GM23338 (cell line): ENCODE measurements around the gene NFIA. TPM values are rescaled to one million over a fixed set of nuclear protein-coding genes. Genes with fewer than 3 reads are reported as not detected.

ENCODE experiments used
- ATAC-seq: fragments of 200-7000 bp; cut with Tn5 transposase; 3 replicates; pipeline ENCODE4 v1.9.1; 2020
- DNase-seq: peaks from one replicate; pipeline ENCODE4 v3.0.0-alpha.2; 2015; ENCODE audit warnings: low spot score
- H2AFZ ChIP-seq: fragments of 200-600 bp; sonication (generic); 2 replicates; pipeline ENCODE4 v1.8.0; 2016; ENCODE audit warnings: antibody characterized with exemption, mild to moderate bottlenecking, moderate library complexity
- H3F3A ChIP-seq: fragments of 200-600 bp; sonication (generic); replicated peaks from 2 replicates; pipeline ENCODE4 v1.8.0; 2017; ENCODE audit warnings: antibody characterized with exemption, mixed run types, low read depth
- H3K27ac ChIP-seq: fragments of 200-600 bp; sonication (generic); 2 replicates; pipeline ENCODE4 v1.6.1; 2016; ENCODE audit warnings: low read depth
- H3K27me3 ChIP-seq: fragments of 200-600 bp; sonication (generic); 2 replicates; pipeline ENCODE4 v1.8.0; 2016; ENCODE audit warnings: mild to moderate bottlenecking, mixed run types, moderate library complexity; ENCODE audit not compliant: insufficient read depth
- H3K36me3 ChIP-seq: fragments of 200-600 bp; sonication (generic); 2 replicates; pipeline ENCODE4 v1.8.0; 2016; ENCODE audit warnings: mild to moderate bottlenecking; ENCODE audit not compliant: insufficient read depth
- H3K4me1 ChIP-seq: fragments of 200-600 bp; sonication (generic); 2 replicates; pipeline ENCODE4 v1.8.0; 2016; ENCODE audit warnings: mild to moderate bottlenecking, moderate library complexity; ENCODE audit not compliant: insufficient read depth
- H3K4me2 ChIP-seq: fragments of 200-600 bp; sonication (generic); 2 replicates; pipeline ENCODE4 v1.7.1; 2017; ENCODE audit warnings: mixed run types
- H3K4me3 ChIP-seq: fragments of 200-600 bp; sonication (generic); 2 replicates; pipeline ENCODE4 v1.6.1; 2016; ENCODE audit warnings: mixed run types
- H3K79me2 ChIP-seq: fragments of 200-600 bp; sonication (generic); replicated peaks from 2 replicates; pipeline ENCODE4 v1.8.0; 2017; ENCODE audit warnings: mild to moderate bottlenecking; ENCODE audit not compliant: insufficient read depth
- H3K9me2 ChIP-seq: fragments of 200-600 bp; sonication (generic); 2 replicates; pipeline ENCODE4 v1.8.0; 2017; ENCODE audit not compliant: insufficient read depth
- H4K20me1 ChIP-seq: fragments of 200-600 bp; sonication (generic); replicated peaks from 2 replicates; pipeline ENCODE4 v1.8.0; 2017; ENCODE audit warnings: mild to moderate bottlenecking; ENCODE audit not compliant: insufficient read depth
- H3K27ac Mint-ChIP-seq: 2 replicates; pipeline ENCODE4 v1.8.0; 2020; ENCODE audit warnings: inconsistent platforms, mild to moderate bottlenecking, moderate library complexity, mixed read lengths
- H3K27me3 Mint-ChIP-seq: 3 replicates; pipeline ENCODE4 v1.8.0; 2022; ENCODE audit warnings: low read depth, mild to moderate bottlenecking, moderate library complexity, mixed read lengths, inconsistent platforms; ENCODE audit not compliant: insufficient read depth, poor library complexity
- H3K36me3 Mint-ChIP-seq: 3 replicates; pipeline ENCODE4 v1.8.0; 2021; ENCODE audit warnings: low read depth, mild to moderate bottlenecking, inconsistent platforms, moderate library complexity, mixed read lengths
- H3K4me1 Mint-ChIP-seq: 3 replicates; pipeline ENCODE4 v1.8.0; 2020; ENCODE audit warnings: mild to moderate bottlenecking, inconsistent platforms, mixed read lengths
- H3K4me3 Mint-ChIP-seq: 3 replicates; pipeline ENCODE4 v1.8.0; 2021; ENCODE audit warnings: moderate library complexity, mild to moderate bottlenecking, inconsistent platforms, mixed read lengths
- H3K9me3 Mint-ChIP-seq: 3 replicates; pipeline ENCODE4 v1.8.0; 2020; ENCODE audit warnings: moderate library complexity, mild to moderate bottlenecking, inconsistent platforms, mixed read lengths
- CREB1 ChIP-seq: fragments of 250-450 bp; sonication (Bioruptor Pico); IDR thresholded peaks from 2 replicates; pipeline ENCODE4 v1.5.0; 2020; ENCODE audit warnings: low read depth, mild to moderate bottlenecking, moderate library complexity
- EZH2 ChIP-seq: fragments of 200-600 bp; sonication (generic); IDR thresholded peaks from one replicate; pipeline ENCODE4 v1.8.0; 2017; ENCODE audit warnings: antibody characterized with exemption, mild to moderate bottlenecking, low read depth; ENCODE audit not compliant: unreplicated experiment
- JUNB ChIP-seq: IDR thresholded peaks from one replicate; pipeline ENCODE4 v1.6.1; 2016; ENCODE audit warnings: antibody characterized with exemption; ENCODE audit not compliant: unreplicated experiment
- NANOG ChIP-seq: IDR thresholded peaks from 2 replicates; pipeline ENCODE4 v1.6.1; 2016; ENCODE audit warnings: antibody characterized with exemption, borderline replicate concordance
- POLR2AphosphoS5 ChIP-seq: IDR thresholded peaks from 2 replicates; pipeline ENCODE4 v1.6.1; 2016; ENCODE audit warnings: antibody characterized with exemption, low read depth
- STAT1 ChIP-seq: IDR thresholded peaks from one replicate; pipeline ENCODE4 v1.6.1; 2016; ENCODE audit warnings: antibody characterized with exemption; ENCODE audit not compliant: unreplicated experiment
- ZNF114 ChIP-seq: fragments of 250-450 bp; sonication (Bioruptor Pico); IDR thresholded peaks from 2 replicates; pipeline ENCODE4 v1.5.0; 2020; ENCODE audit warnings: mild to moderate bottlenecking, moderate library complexity
- polyA plus RNA-seq: library from polyadenylated mRNA; unstranded; fragments of >200 nt; fragmentation: Nextera tagmentation; extraction: Ambion mirVana; gene quantifications from 2 replicates; pipeline ENCODE4 v1.2.1, GENCODE V29; 2016
- total RNA-seq: library from RNA; depleted of rRNA; stranded (reverse); fragments of >200 nt; shearing (Covaris generic); gene quantifications from 2 replicates; pipeline ENCODE4 v1.2.3, GENCODE V29; 2014
- TF ChIP-seq, protein P1 (sequence below), 2 experiments: fragments of 200-600 bp in 1 of 2; sonication (generic) in 1 of 2; conservative IDR thresholded peaks; 2 replicates each; pipeline versions ENCODE4 v1.5.1 to v1.6.1; 2016 to 2017; ENCODE audit warnings: antibody characterized with exemption in 2 of 2, low read depth in 2 of 2, mild to moderate bottlenecking in 2 of 2, moderate library complexity in 1 of 2
- TF ChIP-seq, protein P2 (sequence below): IDR thresholded peaks from 2 replicates; pipeline ENCODE4 v1.6.1; 2016; ENCODE audit warnings: antibody characterized with exemption
- TF ChIP-seq, protein P3 (sequence below): fragments of 250-450 bp; sonication (Bioruptor Pico); IDR thresholded peaks from 2 replicates; pipeline ENCODE4 v1.5.0; 2020; ENCODE audit warnings: mild to moderate bottlenecking, moderate library complexity
- TF ChIP-seq, protein P4 (sequence below): IDR thresholded peaks from one replicate; pipeline ENCODE4 v1.6.1; 2018; ENCODE audit warnings: antibody characterized with exemption; ENCODE audit not compliant: unreplicated experiment

Gene NFIA
- total and polyA plus RNA-seq, 2 experiments from 2014 or later, result 0.97 to 2.3 TPM

DNA sequence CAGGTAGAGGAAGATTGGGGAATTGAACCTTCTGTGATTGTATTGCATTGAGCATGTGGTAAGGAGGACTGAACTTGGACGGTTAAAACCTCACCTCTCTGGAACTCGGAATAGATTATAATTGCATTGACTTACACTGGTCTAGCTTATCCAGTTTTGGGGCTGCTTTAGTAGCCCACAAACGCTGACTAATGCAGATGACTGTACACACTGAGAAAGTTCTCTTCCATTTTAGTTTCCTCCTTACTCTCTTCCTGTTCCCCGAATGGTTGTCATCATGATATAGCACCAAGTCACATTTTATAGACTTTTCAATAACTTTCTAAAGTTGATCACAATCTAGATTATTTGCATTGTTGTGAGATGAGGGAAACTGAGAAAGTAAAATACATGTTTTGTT is 78.2 kb downstream of the NFIA start:
- Histone ChIP-seq H3K27ac (no peak overlapping the region), H2AFZ (no peak overlapping the region), H3K4me1 (0 out of 2 replicates have a peak, but pooled peaks cover 8% of the 10 kb centered on the region), H3F3A (no peaks in the 10 kb centered on the region), H3K79me2 (no peaks in the 10 kb centered on the region), H3K4me3 (no peak overlapping the region), H3K4me2 (no peak overlapping the region), H3K27me3 (no peaks in the 10 kb centered on the region), H4K20me1 (no peaks in the 10 kb centered on the region), H3K9me2 (no peaks in the 10 kb centered on the region), H3K36me3 (no peaks in the 10 kb centered on the region)
- Mint-ChIP-seq H3K27ac (no peak overlapping the region; the same call in 1 of the 2 replicates), H3K27me3 (no peaks in the 10 kb centered on the region), H3K4me3 (no peak overlapping the region), H3K36me3 (no peaks in the 10 kb centered on the region), H3K4me1 (peaks cover 17% of the 10 kb centered on the region), H3K9me3 (no peaks in the 10 kb centered on the region)
- TF ChIP-seq NANOG, result no peak
- TF ChIP-seq, protein P1, sequence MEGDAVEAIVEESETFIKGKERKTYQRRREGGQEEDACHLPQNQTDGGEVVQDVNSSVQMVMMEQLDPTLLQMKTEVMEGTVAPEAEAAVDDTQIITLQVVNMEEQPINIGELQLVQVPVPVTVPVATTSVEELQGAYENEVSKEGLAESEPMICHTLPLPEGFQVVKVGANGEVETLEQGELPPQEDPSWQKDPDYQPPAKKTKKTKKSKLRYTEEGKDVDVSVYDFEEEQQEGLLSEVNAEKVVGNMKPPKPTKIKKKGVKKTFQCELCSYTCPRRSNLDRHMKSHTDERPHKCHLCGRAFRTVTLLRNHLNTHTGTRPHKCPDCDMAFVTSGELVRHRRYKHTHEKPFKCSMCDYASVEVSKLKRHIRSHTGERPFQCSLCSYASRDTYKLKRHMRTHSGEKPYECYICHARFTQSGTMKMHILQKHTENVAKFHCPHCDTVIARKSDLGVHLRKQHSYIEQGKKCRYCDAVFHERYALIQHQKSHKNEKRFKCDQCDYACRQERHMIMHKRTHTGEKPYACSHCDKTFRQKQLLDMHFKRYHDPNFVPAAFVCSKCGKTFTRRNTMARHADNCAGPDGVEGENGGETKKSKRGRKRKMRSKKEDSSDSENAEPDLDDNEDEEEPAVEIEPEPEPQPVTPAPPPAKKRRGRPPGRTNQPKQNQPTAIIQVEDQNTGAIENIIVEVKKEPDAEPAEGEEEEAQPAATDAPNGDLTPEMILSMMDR (conservative IDR thresholded peaks at IDR 0.05; ENCODE audit: low read depth in 2 of 2), result no peak
- TF ChIP-seq, protein P2, sequence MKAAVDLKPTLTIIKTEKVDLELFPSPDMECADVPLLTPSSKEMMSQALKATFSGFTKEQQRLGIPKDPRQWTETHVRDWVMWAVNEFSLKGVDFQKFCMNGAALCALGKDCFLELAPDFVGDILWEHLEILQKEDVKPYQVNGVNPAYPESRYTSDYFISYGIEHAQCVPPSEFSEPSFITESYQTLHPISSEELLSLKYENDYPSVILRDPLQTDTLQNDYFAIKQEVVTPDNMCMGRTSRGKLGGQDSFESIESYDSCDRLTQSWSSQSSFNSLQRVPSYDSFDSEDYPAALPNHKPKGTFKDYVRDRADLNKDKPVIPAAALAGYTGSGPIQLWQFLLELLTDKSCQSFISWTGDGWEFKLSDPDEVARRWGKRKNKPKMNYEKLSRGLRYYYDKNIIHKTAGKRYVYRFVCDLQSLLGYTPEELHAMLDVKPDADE, result no peak
- TF ChIP-seq, protein P3, sequence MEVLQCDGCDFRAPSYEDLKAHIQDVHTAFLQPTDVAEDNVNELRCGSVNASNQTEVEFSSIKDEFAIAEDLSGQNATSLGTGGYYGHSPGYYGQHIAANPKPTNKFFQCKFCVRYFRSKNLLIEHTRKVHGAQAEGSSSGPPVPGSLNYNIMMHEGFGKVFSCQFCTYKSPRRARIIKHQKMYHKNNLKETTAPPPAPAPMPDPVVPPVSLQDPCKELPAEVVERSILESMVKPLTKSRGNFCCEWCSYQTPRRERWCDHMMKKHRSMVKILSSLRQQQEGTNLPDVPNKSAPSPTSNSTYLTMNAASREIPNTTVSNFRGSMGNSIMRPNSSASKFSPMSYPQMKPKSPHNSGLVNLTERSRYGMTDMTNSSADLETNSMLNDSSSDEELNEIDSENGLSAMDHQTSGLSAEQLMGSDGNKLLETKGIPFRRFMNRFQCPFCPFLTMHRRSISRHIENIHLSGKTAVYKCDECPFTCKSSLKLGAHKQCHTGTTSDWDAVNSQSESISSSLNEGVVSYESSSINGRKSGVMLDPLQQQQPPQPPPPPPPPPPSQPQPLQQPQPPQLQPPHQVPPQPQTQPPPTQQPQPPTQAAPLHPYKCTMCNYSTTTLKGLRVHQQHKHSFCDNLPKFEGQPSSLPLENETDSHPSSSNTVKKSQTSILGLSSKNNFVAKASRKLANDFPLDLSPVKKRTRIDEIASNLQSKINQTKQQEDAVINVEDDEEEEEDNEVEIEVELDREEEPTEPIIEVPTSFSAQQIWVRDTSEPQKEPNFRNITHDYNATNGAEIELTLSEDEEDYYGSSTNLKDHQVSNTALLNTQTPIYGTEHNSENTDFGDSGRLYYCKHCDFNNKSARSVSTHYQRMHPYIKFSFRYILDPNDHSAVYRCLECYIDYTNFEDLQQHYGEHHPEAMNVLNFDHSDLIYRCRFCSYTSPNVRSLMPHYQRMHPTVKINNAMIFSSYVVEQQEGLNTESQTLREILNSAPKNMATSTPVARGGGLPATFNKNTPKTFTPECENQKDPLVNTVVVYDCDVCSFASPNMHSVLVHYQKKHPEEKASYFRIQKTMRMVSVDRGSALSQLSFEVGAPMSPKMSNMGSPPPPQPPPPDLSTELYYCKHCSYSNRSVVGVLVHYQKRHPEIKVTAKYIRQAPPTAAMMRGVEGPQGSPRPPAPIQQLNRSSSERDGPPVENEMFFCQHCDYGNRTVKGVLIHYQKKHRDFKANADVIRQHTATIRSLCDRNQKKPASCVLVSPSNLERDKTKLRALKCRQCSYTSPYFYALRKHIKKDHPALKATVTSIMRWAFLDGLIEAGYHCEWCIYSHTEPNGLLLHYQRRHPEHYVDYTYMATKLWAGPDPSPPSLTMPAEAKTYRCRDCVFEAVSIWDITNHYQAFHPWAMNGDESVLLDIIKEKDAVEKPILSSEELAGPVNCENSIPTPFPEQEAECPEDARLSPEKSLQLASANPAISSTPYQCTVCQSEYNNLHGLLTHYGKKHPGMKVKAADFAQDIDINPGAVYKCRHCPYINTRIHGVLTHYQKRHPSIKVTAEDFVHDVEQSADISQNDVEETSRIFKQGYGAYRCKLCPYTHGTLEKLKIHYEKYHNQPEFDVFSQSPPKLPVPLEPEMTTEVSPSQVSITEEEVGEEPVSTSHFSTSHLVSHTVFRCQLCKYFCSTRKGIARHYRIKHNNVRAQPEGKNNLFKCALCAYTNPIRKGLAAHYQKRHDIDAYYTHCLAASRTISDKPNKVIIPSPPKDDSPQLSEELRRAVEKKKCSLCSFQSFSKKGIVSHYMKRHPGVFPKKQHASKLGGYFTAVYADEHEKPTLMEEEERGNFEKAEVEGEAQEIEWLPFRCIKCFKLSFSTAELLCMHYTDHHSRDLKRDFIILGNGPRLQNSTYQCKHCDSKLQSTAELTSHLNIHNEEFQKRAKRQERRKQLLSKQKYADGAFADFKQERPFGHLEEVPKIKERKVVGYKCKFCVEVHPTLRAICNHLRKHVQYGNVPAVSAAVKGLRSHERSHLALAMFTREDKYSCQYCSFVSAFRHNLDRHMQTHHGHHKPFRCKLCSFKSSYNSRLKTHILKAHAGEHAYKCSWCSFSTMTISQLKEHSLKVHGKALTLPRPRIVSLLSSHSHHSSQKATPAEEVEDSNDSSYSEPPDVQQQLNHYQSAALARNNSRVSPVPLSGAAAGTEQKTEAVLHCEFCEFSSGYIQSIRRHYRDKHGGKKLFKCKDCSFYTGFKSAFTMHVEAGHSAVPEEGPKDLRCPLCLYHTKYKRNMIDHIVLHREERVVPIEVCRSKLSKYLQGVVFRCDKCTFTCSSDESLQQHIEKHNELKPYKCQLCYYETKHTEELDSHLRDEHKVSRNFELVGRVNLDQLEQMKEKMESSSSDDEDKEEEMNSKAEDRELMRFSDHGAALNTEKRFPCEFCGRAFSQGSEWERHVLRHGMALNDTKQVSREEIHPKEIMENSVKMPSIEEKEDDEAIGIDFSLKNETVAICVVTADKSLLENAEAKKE (CRISPR knock-in tag), result no peak
- TF ChIP-seq ZNF114 (CRISPR knock-in tag), result no peak
- no peak for TF ChIP-seq POLR2AphosphoS5
- no peak for TF ChIP-seq EZH2
- TF ChIP-seq, protein P4, sequence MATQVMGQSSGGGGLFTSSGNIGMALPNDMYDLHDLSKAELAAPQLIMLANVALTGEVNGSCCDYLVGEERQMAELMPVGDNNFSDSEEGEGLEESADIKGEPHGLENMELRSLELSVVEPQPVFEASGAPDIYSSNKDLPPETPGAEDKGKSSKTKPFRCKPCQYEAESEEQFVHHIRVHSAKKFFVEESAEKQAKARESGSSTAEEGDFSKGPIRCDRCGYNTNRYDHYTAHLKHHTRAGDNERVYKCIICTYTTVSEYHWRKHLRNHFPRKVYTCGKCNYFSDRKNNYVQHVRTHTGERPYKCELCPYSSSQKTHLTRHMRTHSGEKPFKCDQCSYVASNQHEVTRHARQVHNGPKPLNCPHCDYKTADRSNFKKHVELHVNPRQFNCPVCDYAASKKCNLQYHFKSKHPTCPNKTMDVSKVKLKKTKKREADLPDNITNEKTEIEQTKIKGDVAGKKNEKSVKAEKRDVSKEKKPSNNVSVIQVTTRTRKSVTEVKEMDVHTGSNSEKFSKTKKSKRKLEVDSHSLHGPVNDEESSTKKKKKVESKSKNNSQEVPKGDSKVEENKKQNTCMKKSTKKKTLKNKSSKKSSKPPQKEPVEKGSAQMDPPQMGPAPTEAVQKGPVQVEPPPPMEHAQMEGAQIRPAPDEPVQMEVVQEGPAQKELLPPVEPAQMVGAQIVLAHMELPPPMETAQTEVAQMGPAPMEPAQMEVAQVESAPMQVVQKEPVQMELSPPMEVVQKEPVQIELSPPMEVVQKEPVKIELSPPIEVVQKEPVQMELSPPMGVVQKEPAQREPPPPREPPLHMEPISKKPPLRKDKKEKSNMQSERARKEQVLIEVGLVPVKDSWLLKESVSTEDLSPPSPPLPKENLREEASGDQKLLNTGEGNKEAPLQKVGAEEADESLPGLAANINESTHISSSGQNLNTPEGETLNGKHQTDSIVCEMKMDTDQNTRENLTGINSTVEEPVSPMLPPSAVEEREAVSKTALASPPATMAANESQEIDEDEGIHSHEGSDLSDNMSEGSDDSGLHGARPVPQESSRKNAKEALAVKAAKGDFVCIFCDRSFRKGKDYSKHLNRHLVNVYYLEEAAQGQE, result no peak
- TF ChIP-seq STAT1, result no peak
- no peak for TF ChIP-seq CREB1 (CRISPR knock-in tag)
- no peak for TF ChIP-seq JUNB
- ATAC-seq (no peak), DNase-seq (no peak)
